ENCODE data around the gene CDH11.

Gene CDH11

DNA sequence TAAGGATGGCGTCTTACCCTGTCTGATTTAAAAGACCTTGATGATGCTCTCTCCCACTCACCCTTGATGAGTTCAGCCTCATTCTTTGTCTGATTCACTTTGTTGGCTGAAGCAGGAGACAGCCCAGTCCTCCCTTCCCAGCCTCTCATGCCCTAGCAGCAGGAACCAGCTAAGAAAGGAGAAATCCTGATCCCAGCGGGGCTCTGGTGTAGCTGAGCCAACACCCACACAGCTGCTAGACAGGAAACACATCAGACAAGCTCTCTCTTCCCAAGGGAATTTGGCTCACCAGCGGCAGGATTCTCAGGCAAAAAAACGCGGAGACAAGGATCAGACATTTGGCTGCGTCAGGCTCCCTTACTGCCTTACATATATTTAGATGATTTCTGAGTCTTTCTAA, 211.5 kb downstream of the CDH11 start:
- no peaks in the 10 kb centered on the region; the same call in 1 of the 2 replicates for H3K9me3 ChIP-seq
- in situ Hi-C loops (cut with MboI; ENCODE audit: low sequenced_read_pairs): no loop called here
- no peak overlapping the region for H3K4me3 ChIP-seq
- no peaks in the 10 kb centered on the region for H3K36me3 ChIP-seq (replicated peaks)
- DNase-seq (ENCODE audit: low spot score in 2 of 2): no peak
- H3K4me1 ChIP-seq: no peaks in the 10 kb centered on the region
- H3K27me3 ChIP-seq (ENCODE audit: low read depth): no peaks in the 10 kb centered on the region

DNA sequence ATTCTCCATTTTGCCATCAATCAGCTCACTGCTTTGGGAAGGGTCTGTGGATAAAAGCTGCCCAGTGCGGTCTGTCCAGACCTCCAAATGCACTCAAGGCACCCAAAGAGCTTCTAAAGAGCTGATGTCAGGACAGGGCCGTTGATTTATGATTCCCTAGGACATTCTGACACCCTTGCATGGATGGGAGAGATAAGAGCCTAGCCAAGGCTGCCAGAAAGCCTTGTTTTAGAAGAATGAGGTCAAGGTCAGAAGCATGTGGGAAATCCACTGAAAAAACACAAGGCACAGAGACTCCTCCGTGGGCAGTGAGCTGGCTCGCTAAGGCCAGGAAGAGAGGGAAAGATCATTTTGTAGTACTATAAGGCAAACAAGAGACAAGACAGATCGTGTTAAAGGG, 214.0 kb downstream of the CDH11 start:
- H3K9me3 ChIP-seq: no peaks in the 10 kb centered on the region; the same call in 1 of the 2 replicates
- H3K4me1 ChIP-seq: no peaks in the 10 kb centered on the region
- H3K27me3 ChIP-seq (ENCODE audit: low read depth): no peaks in the 10 kb centered on the region
- no peak for DNase-seq (ENCODE audit: low spot score in 2 of 2)
- H3K4me3 ChIP-seq: no peak overlapping the region
- in situ Hi-C loops (cut with MboI; ENCODE audit: low sequenced_read_pairs): no loop called here
- H3K36me3 ChIP-seq (replicated peaks): no peaks in the 10 kb centered on the region

DNA sequence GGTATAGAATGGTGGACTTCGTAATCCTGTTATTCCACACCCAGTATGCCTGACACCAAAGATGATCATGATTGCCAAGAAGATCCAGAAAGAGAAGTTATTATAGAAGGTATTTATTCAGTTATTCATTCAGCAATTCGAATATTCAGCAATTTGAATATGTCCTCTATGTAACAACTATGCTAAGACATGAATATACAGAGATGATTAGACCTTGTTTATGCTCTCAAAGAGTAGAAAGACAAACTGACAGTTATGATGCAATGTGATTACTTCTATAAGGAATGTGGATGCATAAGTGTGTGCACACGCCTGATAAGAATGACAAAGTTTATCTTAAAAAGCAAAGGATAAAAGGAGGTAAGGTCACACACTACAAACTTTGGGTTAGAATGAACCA, 218.1 kb downstream of the CDH11 start:
- in situ Hi-C loops (cut with MboI; ENCODE audit: low sequenced_read_pairs): no loop called here
- no peaks in the 10 kb centered on the region for H3K27me3 ChIP-seq (ENCODE audit: low read depth)
- no peak for DNase-seq (ENCODE audit: low spot score in 2 of 2)
- H3K9me3 ChIP-seq: no peaks in the 10 kb centered on the region; the same call in 1 of the 2 replicates
- no peaks in the 10 kb centered on the region for H3K4me1 ChIP-seq
- H3K36me3 ChIP-seq (replicated peaks): no peaks in the 10 kb centered on the region
- no peak overlapping the region for H3K4me3 ChIP-seq

DNA sequence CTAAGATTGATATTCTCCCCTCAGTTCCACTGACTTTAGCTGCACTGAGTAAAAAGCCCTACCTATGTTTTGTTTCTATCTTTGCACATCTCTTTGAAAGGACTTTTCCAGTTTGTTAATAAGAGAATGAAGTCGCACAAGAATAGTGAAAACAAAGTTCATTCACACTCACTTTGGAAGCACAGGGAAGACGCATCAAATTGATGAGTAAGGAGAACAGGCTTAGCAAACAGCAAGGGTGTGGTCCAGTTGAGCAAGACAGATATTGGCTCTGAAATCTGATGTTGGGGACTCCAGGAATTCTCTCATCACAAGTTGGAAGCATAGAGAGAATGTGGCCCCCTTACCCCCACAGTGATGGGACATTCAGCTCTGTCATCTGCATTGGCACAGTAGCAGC, 221.3 kb downstream of the CDH11 start:
- DNase-seq (ENCODE audit: low spot score in 2 of 2): no peak
- Histone ChIP-seq H3K27me3 (ENCODE audit: low read depth) (no peaks in the 10 kb centered on the region), H3K4me3 (no peak overlapping the region), H3K9me3 (no peaks in the 10 kb centered on the region), H3K4me1 (no peaks in the 10 kb centered on the region), H3K36me3 (replicated peaks) (no peaks in the 10 kb centered on the region)
- in situ Hi-C loops (cut with MboI; ENCODE audit: low sequenced_read_pairs): no loop called here

DNA sequence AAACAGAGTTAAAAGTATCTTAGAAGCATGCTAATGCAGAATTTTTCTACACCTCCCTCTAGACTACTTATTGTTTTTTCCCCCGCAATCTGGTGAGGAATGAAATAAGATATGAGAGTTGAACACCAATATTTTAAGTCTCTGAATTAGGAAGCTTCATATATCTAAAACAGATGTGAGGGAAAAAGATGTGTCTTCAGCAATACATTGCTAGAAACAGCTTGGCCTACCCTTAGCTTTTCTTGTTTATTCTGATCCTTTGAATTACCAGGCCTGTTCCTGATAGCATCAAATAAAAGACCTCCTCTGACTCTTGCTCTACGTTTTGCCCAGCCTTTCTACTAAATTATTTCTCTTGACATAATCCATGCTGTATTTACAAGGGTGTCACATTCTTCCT, 221.8 kb downstream of the CDH11 start:
- in situ Hi-C loops (cut with MboI; ENCODE audit: low sequenced_read_pairs): no loop called here
- Histone ChIP-seq H3K27me3 (ENCODE audit: low read depth) (no peaks in the 10 kb centered on the region), H3K4me3 (no peak overlapping the region), H3K36me3 (replicated peaks) (no peaks in the 10 kb centered on the region), H3K9me3 (no peaks in the 10 kb centered on the region), H3K4me1 (no peaks in the 10 kb centered on the region)
- no peak for DNase-seq (ENCODE audit: low spot score in 2 of 2)

DNA sequence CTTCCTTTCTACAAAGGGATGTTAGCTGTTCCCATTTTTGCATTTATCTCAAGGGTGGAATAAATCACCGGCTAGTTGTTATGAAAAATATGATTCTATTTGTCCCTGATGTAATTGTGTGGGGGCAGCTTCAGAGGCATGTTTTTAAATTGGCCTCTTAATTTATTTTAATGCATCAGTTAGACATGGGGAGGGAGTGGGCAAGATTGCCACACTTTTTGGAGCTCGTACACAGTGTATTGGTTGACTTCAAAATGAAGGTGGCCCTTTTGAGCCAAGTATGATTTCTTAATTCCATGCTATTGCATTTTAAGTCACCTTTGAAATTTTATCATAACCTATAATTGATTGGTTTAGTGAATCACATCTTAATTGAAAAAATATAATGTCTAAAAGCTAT, 223.7 kb downstream of the CDH11 start:
- Histone ChIP-seq H3K4me1 (no peaks in the 10 kb centered on the region), H3K27me3 (ENCODE audit: low read depth) (no peaks in the 10 kb centered on the region), H3K36me3 (replicated peaks) (no peaks in the 10 kb centered on the region), H3K9me3 (no peaks in the 10 kb centered on the region), H3K4me3 (no peak overlapping the region)
- in situ Hi-C loops (cut with MboI; ENCODE audit: low sequenced_read_pairs): no loop called here
- no peak for DNase-seq (ENCODE audit: low spot score in 2 of 2)
